ENCODE measurements around the gene KMT2E.

The KMT2E gene

DNA sequence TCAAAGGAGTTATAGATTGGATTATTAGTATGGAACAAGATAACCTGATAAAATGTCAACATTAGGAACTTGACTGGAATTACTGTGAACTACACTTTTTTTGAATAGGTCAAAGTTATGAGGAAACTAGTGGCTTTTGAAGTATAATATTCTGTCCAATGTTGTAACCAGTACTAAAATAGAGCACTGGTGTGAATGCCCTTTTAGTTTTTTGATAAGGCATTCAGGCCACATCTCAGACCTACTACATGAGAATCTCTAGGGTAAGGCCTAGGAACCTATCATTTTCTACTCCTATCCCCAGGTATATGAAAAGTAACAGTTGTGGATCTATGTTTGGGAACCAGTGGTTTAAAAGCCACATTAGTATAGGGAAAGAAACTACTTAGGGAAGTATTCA lies 16.4 kb downstream of the KMT2E start:
- H3K4me3 ChIP-seq (ENCODE audit: low read length) = no peak overlapping the region
- no peak for DNase-seq (ENCODE audit: low read depth)
- no peak for TF ChIP-seq CTCF (conservative IDR thresholded peaks at IDR 0.05; ENCODE audit: low read depth, low read length)

- DNase-seq (ENCODE audit: low read depth) = no peak
- TF ChIP-seq CTCF (conservative IDR thresholded peaks at IDR 0.05; ENCODE audit: low read depth, low read length) = no peak
- H3K4me3 ChIP-seq (ENCODE audit: low read length) = no peak overlapping the region
Observed at GRCh38 chr7:105032553-105033214, 18.7 kb downstream of the KMT2E start.

- DNase-seq (ENCODE audit: low read depth) = no peak
- H3K4me3 ChIP-seq (ENCODE audit: low read length) = no peak overlapping the region
- TF ChIP-seq CTCF (conservative IDR thresholded peaks at IDR 0.05; ENCODE audit: low read depth, low read length) = no peak
Observed at GRCh38 chr7:105035349-105035748, 21.3 kb downstream of the KMT2E start.

DNA sequence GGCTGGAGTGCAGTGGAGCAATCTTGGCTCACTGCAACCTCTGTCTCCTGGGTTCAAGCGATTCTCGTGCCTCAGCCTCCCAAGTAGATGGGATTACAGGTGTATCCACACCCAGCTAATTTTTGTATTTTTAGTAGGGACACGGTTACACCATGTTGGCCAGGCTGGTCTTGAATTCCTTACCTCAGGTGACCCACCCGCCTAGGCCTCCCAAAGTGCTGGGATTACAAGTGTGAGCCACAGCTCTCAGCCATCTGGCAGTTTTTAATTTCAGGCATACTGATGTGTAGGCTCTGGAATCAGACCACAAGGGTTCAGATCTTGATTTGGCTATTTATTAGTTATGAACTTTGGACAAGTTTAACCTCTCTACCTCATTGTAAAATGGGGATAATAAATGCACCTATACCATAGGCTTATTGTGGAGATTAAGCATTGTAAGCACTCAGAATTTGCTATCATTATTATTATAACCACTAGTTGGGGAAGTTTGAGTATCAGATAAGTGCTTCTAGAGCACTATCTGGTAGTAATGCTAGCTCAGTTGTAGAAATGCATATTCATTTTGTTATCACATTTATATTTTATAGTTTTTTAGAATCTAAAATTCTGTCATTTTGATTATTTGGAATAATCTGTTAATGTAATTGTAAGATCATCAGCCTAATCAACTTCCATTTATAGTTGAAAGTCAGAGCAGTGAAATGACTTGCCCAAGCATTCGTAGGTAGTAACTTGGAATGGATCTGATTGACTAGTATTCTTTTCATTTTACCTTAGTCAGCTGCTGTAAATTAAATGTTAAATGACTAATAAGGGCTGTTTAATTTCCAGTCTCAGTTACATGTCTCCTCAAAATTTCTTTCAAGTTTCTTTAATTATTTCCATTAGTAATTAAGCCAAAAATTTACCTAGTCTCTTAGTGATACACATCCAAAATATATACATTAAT lies 22.5 kb downstream of the KMT2E start:
- no peak for DNase-seq (ENCODE audit: low read depth)
- no peak overlapping the region for H3K4me3 ChIP-seq (ENCODE audit: low read length)
- TF ChIP-seq CTCF (conservative IDR thresholded peaks at IDR 0.05; ENCODE audit: low read depth, low read length) = no peak

- no peak overlapping the region for H3K4me3 ChIP-seq (ENCODE audit: low read length)
- no peak for DNase-seq (ENCODE audit: low read depth)
- no peak for TF ChIP-seq CTCF (conservative IDR thresholded peaks at IDR 0.05; ENCODE audit: low read depth, low read length)
Observed at GRCh38 chr7:105037319-105037718, 23.3 kb downstream of the KMT2E start.

DNA sequence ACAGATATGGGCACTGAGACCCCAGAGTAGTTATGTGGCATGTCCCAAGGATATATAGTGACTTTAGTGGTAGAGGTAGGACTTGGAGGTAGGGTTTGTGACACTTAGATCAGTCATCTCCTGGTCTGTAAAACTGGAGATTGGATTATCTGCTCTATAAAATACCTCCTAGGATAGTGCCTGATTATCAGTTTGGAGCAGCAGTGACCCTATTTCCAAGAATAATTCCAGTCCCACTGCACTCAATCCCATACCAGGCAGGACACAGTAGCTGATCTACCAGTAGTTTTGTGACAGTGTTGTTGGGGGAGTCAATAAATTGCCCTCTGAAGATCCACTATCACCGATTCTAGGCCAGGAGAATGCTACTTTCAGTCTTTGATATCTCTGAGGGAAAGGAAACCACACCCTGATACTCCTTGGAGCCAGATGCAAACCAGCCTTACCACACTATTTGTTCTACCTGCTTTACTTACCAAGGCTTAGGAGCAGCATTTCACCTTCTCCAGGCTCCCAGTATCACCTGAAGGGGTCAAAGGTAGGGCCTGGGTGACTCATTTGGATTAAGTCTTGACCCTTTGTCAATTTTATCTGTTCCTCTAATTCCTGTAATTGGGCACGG lies 30.6 kb downstream of the KMT2E start:
- DNase-seq (ENCODE audit: low read depth) = no peak
- TF ChIP-seq CTCF (conservative IDR thresholded peaks at IDR 0.05; ENCODE audit: low read depth, low read length) = no peak
- H3K4me3 ChIP-seq (ENCODE audit: low read length) = no peak overlapping the region

All from retinal pigment epithelial cell (primary cell).